HEK293 (cell line): ENCODE data around the gene ZER1.

Experiments used
- MEIS1 ChIP-seq: sonication (generic); formaldehyde crosslinking; IDR thresholded peaks from 2 replicates; pipeline ENCODE4 v1.8.1; 2022; ENCODE audit warnings: missing genetic modification reagents, mild to moderate bottlenecking, borderline replicate concordance
- YY1 ChIP-seq: fragments of 450-650 bp; formaldehyde crosslinking; IDR thresholded peaks from 2 replicates; pipeline ENCODE4 v1.5.1; 2018; ENCODE audit warnings: missing biosample characterization, missing genetic modification characterization
- ZNF274 ChIP-seq, 2 experiments: fragments of 200-500 bp in 1 of 2; fragments of 450-650 bp in 1 of 2; sonication (Bioruptor generic) in 1 of 2; formaldehyde crosslinking in 1 of 2; IDR thresholded peaks; 2 replicates each; pipeline versions ENCODE4 v1.5.1 to v1.6.1; 2014 to 2016; ENCODE audit warnings: borderline replicate concordance in 1 of 2, inconsistent platforms in 1 of 2, low read length in 1 of 2, missing biosample characterization in 1 of 2, missing genetic modification characterization in 1 of 2
- ZNF626 ChIP-seq: fragments of 450-650 bp; sonication (Bioruptor Pico); formaldehyde crosslinking; IDR thresholded peaks from 2 replicates; pipeline ENCODE4 v1.5.1; 2018; ENCODE audit warnings: missing biosample characterization, missing genetic modification characterization, inconsistent platforms
- ZNF776 ChIP-seq: fragments of 450-650 bp; formaldehyde crosslinking; IDR thresholded peaks from 2 replicates; pipeline ENCODE4 v1.5.0; 2017; ENCODE audit warnings: missing biosample characterization, missing genetic modification characterization, borderline replicate concordance
- ZSCAN30 ChIP-seq: fragments of 450-650 bp; IDR thresholded peaks from 2 replicates; pipeline ENCODE4 v1.5.1; 2018; ENCODE audit warnings: missing biosample characterization, mild to moderate bottlenecking, missing genetic modification characterization, moderate library complexity
- TF ChIP-seq, protein P1 (sequence below): fragments of 450-650 bp; formaldehyde crosslinking; IDR thresholded peaks from 2 replicates; pipeline ENCODE4 v1.5.1; 2016; ENCODE audit warnings: missing biosample characterization, missing genetic modification characterization
- TF ChIP-seq, protein P2 (sequence below): fragments of 450-650 bp; formaldehyde crosslinking; IDR thresholded peaks from 2 replicates; pipeline ENCODE4 v1.5.1; 2016; ENCODE audit warnings: missing biosample characterization, missing genetic modification characterization
- TF ChIP-seq, protein P3 (sequence below): fragments of 450-650 bp; formaldehyde crosslinking; IDR thresholded peaks from 2 replicates; pipeline ENCODE4 v1.5.1; 2016; ENCODE audit warnings: missing biosample characterization, missing genetic modification characterization, low read depth

DNA sequence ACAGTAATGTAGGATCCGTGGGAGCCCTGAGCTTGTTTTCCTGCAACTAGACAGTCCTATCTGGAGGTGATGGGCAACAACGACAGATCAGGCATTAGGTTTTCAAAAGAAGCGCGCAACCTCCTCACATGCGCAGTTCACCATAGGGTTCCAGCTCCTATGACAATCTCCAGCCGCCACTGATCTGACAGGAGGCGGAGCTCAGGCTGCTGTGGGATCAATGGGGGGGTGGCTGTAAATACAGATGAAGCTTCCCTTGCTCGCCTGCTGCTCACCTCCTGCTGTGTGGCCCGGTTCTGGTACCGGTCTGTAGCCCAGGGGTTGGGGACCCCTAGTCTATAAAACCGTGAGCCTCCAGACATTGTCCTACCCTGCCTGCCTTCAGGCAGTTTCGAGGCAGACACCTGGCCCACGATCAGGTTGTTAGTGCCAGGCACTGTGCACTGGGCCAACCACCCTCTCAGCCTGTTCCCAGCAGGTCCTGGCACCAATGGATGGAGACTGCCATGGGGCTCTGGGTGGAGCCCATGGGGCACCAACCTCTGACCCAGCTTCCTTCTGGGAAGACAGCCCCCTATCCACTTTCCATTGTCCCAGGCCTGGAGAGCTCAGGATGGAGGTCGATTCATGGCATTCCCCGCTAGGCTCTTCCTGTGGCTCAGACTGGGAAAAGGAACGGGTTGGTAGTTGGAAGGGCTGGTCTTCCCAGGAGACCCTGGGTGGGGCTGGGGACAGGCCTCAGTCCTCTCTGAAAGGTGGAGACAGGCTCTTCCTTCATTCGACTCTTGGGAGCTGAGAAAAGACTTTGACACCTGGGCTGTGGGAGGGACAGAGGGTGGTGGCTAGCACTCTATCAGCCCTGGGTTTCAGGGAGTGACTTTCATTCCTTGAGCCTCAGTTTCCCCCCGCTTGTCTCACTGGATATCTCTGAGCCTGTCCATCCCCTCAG, 48.3 kb upstream of the ZER1 start:
- TF ChIP-seq ZNF274 (IDR thresholded peaks at IDR 0.05; ENCODE audit: low read length): no peak
- TF ChIP-seq ZNF274 (tag by site-specific recombination; IDR thresholded peaks at IDR 0.05; ENCODE audit: borderline replicate concordance): no peak
- TF ChIP-seq, protein P1, sequence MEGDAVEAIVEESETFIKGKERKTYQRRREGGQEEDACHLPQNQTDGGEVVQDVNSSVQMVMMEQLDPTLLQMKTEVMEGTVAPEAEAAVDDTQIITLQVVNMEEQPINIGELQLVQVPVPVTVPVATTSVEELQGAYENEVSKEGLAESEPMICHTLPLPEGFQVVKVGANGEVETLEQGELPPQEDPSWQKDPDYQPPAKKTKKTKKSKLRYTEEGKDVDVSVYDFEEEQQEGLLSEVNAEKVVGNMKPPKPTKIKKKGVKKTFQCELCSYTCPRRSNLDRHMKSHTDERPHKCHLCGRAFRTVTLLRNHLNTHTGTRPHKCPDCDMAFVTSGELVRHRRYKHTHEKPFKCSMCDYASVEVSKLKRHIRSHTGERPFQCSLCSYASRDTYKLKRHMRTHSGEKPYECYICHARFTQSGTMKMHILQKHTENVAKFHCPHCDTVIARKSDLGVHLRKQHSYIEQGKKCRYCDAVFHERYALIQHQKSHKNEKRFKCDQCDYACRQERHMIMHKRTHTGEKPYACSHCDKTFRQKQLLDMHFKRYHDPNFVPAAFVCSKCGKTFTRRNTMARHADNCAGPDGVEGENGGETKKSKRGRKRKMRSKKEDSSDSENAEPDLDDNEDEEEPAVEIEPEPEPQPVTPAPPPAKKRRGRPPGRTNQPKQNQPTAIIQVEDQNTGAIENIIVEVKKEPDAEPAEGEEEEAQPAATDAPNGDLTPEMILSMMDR (tag by site-specific recombination): no peak
- TF ChIP-seq MEIS1 (CRISPR knock-in tag): no peak
- TF ChIP-seq, protein P2, sequence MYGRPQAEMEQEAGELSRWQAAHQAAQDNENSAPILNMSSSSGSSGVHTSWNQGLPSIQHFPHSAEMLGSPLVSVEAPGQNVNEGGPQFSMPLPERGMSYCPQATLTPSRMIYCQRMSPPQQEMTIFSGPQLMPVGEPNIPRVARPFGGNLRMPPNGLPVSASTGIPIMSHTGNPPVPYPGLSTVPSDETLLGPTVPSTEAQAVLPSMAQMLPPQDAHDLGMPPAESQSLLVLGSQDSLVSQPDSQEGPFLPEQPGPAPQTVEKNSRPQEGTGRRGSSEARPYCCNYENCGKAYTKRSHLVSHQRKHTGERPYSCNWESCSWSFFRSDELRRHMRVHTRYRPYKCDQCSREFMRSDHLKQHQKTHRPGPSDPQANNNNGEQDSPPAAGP: no peak
- no peak for TF ChIP-seq ZNF626
- no peak for TF ChIP-seq ZSCAN30 (tag by site-specific recombination)
- TF ChIP-seq ZNF776 (tag by site-specific recombination): no peak
- TF ChIP-seq, protein P3, sequence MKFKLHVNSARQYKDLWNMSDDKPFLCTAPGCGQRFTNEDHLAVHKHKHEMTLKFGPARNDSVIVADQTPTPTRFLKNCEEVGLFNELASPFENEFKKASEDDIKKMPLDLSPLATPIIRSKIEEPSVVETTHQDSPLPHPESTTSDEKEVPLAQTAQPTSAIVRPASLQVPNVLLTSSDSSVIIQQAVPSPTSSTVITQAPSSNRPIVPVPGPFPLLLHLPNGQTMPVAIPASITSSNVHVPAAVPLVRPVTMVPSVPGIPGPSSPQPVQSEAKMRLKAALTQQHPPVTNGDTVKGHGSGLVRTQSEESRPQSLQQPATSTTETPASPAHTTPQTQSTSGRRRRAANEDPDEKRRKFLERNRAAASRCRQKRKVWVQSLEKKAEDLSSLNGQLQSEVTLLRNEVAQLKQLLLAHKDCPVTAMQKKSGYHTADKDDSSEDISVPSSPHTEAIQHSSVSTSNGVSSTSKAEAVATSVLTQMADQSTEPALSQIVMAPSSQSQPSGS (tag by site-specific recombination): no peak
- TF ChIP-seq YY1 (tag by site-specific recombination): no peak
